ENCODE measurements around the gene SAMD4A. TPM values are rescaled to one million over a fixed set of nuclear protein-coding genes. Genes with fewer than 3 reads are reported as not detected.

SAMD4A gene
- polyA plus RNA-seq, 3 donors = 3.2 to 8.6 (median 4.2) TPM

- Histone ChIP-seq H3K36me3 (replicated peaks in 1 of 2; ENCODE audit: control insufficient read depth in 1 of 2, insufficient read depth in 2 of 2, low read length in 2 of 2) (no peaks in the 10 kb centered on the region), H4K20me1 (ENCODE audit: insufficient read depth, low read length) (no peaks in the 10 kb centered on the region), H3K4me3 (replicated peaks in 1 of 3; ENCODE audit: low read depth in 2 of 3, low read length in 3 of 3) (no peak overlapping the region), H3K79me2 (ENCODE audit: insufficient read depth, low read length) (no peaks in the 10 kb centered on the region), H3K27me3 (ENCODE audit: control insufficient read depth in 2 of 2, insufficient read depth in 2 of 2, low read length in 2 of 2) (no peaks in the 10 kb centered on the region), H2AFZ (ENCODE audit: insufficient read depth, low read depth, low read length, poor library complexity, severe bottlenecking) (no peak overlapping the region), H3K9me3 (replicated peaks in 1 of 2; ENCODE audit: control insufficient read depth in 1 of 2, insufficient read depth in 1 of 2, low read length in 2 of 2) (no peaks in the 10 kb centered on the region), H3K27ac (ENCODE audit: low read depth in 1 of 2, low read length in 2 of 2) (no peak overlapping the region), H3K4me1 (ENCODE audit: control insufficient read depth in 1 of 2, insufficient read depth in 2 of 2, low read length in 2 of 2) (no peaks in the 10 kb centered on the region), H3K4me2 (replicated peaks; ENCODE audit: extremely low read depth, low read length, poor library complexity, severe bottlenecking) (no peak overlapping the region), H3K9ac (ENCODE audit: insufficient read depth, low read length, poor library complexity, severe bottlenecking) (no peak overlapping the region)
- Mint-ChIP-seq H3K9me3 (peaks cover 0 to 2% (median 0%) of the 10 kb centered on the region in 7 donors), H3K36me3 (no peaks in the 10 kb centered on the region), H3K4me1 (no peaks in the 10 kb centered on the region), H3K4me3 (no peak overlapping the region), H3K27me3 (ENCODE audit: low read depth in 3 of 3) (peaks cover 0 to 3% (median 2%) of the 10 kb centered on the region in 3 donors), H3K27ac (no peak overlapping the region)
- DNase-seq = no peak
- TF ChIP-seq, protein P1, sequence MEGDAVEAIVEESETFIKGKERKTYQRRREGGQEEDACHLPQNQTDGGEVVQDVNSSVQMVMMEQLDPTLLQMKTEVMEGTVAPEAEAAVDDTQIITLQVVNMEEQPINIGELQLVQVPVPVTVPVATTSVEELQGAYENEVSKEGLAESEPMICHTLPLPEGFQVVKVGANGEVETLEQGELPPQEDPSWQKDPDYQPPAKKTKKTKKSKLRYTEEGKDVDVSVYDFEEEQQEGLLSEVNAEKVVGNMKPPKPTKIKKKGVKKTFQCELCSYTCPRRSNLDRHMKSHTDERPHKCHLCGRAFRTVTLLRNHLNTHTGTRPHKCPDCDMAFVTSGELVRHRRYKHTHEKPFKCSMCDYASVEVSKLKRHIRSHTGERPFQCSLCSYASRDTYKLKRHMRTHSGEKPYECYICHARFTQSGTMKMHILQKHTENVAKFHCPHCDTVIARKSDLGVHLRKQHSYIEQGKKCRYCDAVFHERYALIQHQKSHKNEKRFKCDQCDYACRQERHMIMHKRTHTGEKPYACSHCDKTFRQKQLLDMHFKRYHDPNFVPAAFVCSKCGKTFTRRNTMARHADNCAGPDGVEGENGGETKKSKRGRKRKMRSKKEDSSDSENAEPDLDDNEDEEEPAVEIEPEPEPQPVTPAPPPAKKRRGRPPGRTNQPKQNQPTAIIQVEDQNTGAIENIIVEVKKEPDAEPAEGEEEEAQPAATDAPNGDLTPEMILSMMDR (IDR thresholded peaks at IDR 0.05) = no peak
- WGBS (ENCODE audit: insufficient coverage) = 93% methylated on average over 5 of the region's 12 CpGs
- intact Hi-C loops (cut with micrococcal nuclease) = no loop called here
Observed at GRCh38 chr14:54610051-54610977, 43.4 kb downstream of the SAMD4A start.

DNA sequence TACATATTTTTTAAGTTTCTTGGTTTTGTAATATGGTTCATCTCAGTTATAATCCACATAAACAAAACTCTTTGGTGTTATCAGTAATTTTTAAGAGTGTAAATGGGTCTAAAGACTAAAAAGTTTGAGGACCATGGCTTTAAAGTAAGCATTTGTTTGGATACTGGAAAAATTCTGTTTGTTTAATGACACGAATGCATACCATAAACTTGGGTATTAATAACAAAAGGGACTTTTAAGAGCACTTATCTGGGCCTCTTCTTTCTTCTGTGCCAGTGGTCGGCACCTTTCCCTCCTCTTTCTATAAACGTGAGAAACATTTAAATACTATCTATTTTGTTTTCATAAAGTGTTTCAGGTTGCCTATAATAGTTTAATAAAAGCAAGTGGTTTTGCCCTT is 47.4 kb downstream of the SAMD4A start:
- Mint-ChIP-seq H3K9me3 (no peaks in the 10 kb centered on the region), H3K4me3 (no peak overlapping the region), H3K4me1 (peaks cover 2% of the 10 kb centered on the region), H3K27me3 (ENCODE audit: low read depth in 3 of 3) (peaks cover 0 to 3% (median 0%) of the 10 kb centered on the region in 3 donors), H3K27ac (no peak overlapping the region), H3K36me3 (no peaks in the 10 kb centered on the region)
- WGBS (ENCODE audit: insufficient coverage) = no CpG with 5 or more reads among the region's 3 CpGs
- Histone ChIP-seq H3K4me2 (replicated peaks; ENCODE audit: extremely low read depth, low read length, poor library complexity, severe bottlenecking) (no peak overlapping the region), H3K27ac (ENCODE audit: low read depth in 1 of 2, low read length in 2 of 2) (no peak overlapping the region), H2AFZ (ENCODE audit: insufficient read depth, low read depth, low read length, poor library complexity, severe bottlenecking) (no peak overlapping the region), H3K27me3 (ENCODE audit: control insufficient read depth in 2 of 2, insufficient read depth in 2 of 2, low read length in 2 of 2) (no peaks in the 10 kb centered on the region), H3K9me3 (replicated peaks in 1 of 2; ENCODE audit: control insufficient read depth in 1 of 2, insufficient read depth in 1 of 2, low read length in 2 of 2) (no peaks in the 10 kb centered on the region), H4K20me1 (ENCODE audit: insufficient read depth, low read length) (no peaks in the 10 kb centered on the region), H3K4me3 (replicated peaks in 1 of 3; ENCODE audit: low read depth in 2 of 3, low read length in 3 of 3) (no peak overlapping the region), H3K79me2 (ENCODE audit: insufficient read depth, low read length) (no peaks in the 10 kb centered on the region), H3K4me1 (ENCODE audit: control insufficient read depth in 1 of 2, insufficient read depth in 2 of 2, low read length in 2 of 2) (no peaks in the 10 kb centered on the region), H3K36me3 (replicated peaks in 1 of 2; ENCODE audit: control insufficient read depth in 1 of 2, insufficient read depth in 2 of 2, low read length in 2 of 2) (no peaks in the 10 kb centered on the region), H3K9ac (ENCODE audit: insufficient read depth, low read length, poor library complexity, severe bottlenecking) (no peak overlapping the region)
- DNase-seq = no peak
- TF ChIP-seq, protein P1 (IDR thresholded peaks at IDR 0.05) = no peak
- intact Hi-C loops (cut with micrococcal nuclease) = no loop called here
